NCI-H146 treated with DMSO at 0.1 percent for 48 hours (cell line): Measurements from ENCODE around the gene MYMX.

ENCODE experiments used
- DNase-seq: peaks from one replicate; lab custom pipeline; 2025; ENCODE audit not compliant: unreplicated experiment; lab: John Stamatoyannopoulos, UW

The MYMX gene

DNA sequence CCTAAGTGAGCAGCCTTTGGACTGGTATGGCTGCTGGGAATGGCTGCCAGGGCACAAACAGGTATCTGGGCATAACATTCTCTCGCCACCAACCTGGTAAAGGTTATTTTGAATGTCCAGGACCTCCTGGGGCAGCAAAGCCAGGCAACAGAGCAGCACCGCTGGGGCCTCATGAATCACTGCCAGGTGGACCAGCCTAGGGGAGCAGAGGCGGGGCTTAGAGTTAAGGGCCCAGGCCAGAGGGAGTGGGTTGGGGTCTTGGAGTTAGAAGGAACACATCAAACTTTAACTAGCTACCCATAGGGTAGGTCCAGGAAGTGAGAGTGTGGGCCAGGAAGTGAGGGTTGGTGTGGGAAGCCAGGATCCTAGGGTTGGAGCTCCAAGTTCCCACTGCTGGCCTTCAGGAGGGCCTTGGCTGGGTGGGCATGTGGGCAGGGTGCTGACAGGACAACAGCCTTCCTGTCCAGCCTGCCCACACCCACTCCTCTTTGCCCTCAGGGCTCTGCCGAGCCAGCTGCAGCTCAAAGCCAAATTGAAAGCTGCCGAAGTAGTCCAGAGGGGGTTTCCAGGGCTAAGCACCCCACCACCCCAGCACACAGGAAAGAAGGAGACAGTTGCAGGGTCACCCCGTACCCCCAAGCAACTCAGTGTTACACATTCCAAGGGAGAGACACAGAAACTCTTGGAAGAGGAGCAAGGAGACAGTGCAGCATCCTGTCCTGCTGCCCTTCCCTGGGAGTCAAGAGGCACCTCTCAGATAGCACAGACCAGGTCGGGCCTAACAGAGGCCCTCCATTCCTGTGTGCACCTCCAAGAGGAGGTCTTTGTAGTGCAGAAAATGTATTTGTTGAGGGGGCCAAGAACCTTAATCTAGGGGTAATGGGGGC, 46.0 kb downstream of the MYMX start:
- no peak for DNase-seq

DNA sequence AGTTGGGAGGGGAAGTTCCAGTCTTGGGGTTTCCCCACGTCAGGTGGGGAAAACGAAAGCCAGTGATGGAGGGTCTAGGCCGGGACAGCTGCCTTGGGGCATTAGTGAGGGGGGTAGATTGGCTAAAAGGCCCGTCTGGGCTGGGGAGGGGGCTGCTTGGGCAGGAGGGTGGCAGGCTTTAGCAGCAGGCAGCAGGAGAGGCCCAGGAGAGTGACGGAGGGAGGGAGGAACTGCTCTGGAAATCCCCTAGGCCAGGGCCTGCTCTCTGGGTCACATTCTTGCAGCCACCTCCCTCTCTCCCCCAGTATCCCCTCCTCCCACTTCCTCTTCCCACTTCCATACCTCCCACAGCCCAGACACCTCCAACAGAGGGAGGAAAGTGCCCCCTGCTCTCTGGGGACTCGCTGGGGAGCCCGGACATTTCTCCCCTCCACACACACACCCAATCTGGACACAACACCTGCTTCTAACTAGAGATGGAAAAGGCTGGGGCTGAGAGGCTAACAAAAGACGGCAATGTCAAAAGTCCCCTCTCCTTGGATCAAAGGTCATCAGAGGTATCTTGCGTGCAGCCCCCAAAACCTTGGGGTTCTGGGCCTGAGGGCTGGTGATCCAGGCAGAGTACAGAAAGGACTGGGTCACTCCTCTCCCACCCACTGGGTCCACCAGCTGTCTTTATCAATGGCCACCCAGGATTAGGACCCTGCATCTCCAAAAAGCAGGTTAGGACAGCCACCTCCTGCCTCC, 46.8 kb downstream of the MYMX start:
- no peak for DNase-seq

- DNase-seq = no peak
These were observed 47.7 kb downstream of the MYMX start for GRCh38 chr6:44264154-44265006.

GRCh38 chr6:44265007-44265721, 48.4 kb downstream of the MYMX start, which contains the start of gene NFKBIE:
Gene NFKBIE, minus strand, starts transcription at chr6:44265551. Its CDS starts 205 bp downstream, at chr6:44265346.
- DNase-seq = peak; percentile 87

DNA sequence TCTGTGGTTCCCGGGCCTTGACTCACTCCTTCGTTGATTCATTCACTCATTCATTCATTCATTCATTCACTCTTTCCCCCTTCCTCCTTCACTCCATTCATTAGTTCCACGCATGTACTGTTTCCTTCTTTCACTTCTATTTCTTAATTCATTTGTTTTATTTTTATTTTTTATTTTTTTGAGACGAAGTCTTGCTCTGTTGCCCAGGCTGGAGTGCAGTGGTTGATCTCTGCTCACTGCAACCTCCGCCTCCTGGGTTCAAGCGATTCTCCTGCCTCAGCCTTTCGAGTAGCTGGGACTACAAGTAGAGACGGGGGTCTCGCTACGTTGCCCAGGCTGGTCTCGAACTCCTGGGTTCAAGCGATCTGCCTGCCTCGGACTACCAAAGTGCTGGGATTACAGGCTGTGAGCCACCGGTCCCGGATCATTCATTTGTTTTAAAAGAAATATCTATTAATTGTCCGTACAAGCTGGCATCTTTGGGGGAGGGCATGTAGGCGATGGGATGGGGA, 49.1 kb downstream of the MYMX start:
- no peak for DNase-seq

GRCh38 chr6:44266347-44266746, 49.6 kb downstream of the MYMX start:
- DNase-seq = no peak

GRCh38 chr6:44267252-44267651, 50.5 kb downstream of the MYMX start:
- DNase-seq = no peak
